Vagina (tissue), 2 donors: Measurements from ENCODE around the gene ENPP7.

ENCODE experiments used
- CTCF ChIP-seq, 3 experiments: fragments of 450-650 bp in 2 of 3; fragments of 200-600 bp in 1 of 3; sonication (generic) in 1 of 3; IDR thresholded peaks; one replicate each; pipeline ENCODE4 v1.5.1; 2017 to 2019; ENCODE audit warnings: antibody characterized with exemption in 3 of 3, mild to moderate bottlenecking in 2 of 3, moderate library complexity in 2 of 3
- POLR2AphosphoS5 ChIP-seq, 2 donors: sonication (generic); formaldehyde crosslinking; IDR thresholded peaks; one replicate each; pipeline ENCODE4 v1.9.0; 2017; ENCODE audit warnings: antibody characterized with exemption in 2 of 2, mild to moderate bottlenecking in 2 of 2, low read depth in 1 of 2; ENCODE audit not compliant: insufficient read depth in 1 of 2

DNA sequence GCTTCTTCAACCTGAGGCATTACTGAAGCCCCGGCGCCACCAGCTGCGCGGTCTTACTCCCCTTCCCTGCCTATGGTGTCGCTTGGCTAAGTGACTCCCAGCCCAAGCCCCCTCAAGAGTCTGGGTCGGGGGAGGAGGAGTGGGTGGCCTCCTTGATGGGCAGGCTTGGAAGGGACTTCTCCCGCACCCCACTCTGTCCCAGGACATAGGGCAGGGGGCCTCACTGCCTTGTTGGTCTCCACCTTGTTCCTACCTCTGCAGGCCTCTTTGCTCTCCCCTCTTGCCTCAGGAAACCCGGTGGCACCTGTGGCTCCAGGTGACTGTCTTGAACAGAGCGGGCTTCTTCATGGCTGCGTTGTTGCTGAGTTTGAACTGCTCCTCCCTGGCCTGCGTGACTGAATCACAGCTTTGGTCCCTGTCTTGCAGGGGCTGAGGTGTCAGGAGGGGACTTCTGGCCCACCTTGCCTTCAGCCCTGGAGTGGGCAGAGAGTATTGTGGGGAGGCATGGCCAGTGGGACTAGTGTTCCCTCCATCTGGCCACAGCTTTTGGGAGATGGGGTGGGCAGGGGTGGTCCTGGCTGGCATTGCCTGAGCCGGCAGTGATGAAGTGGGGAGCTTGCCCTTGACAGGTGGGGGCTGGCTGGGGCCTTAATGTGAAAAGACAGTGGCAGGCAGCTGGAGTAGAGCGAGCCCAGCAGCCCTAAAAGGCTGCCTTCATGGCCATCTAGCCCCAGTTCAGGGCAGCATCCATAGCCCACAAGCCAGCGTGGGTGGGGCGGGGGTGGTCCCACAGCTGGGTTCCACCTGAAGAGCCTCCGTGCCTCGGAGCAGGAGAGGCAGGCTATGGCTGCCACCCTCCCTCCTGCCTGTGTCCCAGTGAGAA lies 54.5 kb downstream of the ENPP7 start:
- no peak for TF ChIP-seq CTCF (IDR thresholded peaks at IDR 0.05)
- no peak for TF ChIP-seq POLR2AphosphoS5 (IDR thresholded peaks at IDR 0.05; ENCODE audit: insufficient read depth in 1 of 2, low read depth in 1 of 2)
